Measurements from ENCODE around the gene FRRS1.
"Not testable (repeated sequence)": the region's sequence is repeated elsewhere in the genome, so short reads cannot be mapped to it uniquely, and the experiment has no call there.

The FRRS1 gene, protein sequence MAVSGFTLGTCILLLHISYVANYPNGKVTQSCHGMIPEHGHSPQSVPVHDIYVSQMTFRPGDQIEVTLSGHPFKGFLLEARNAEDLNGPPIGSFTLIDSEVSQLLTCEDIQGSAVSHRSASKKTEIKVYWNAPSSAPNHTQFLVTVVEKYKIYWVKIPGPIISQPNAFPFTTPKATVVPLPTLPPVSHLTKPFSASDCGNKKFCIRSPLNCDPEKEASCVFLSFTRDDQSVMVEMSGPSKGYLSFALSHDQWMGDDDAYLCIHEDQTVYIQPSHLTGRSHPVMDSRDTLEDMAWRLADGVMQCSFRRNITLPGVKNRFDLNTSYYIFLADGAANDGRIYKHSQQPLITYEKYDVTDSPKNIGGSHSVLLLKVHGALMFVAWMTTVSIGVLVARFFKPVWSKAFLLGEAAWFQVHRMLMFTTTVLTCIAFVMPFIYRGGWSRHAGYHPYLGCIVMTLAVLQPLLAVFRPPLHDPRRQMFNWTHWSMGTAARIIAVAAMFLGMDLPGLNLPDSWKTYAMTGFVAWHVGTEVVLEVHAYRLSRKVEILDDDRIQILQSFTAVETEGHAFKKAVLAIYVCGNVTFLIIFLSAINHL

DNA sequence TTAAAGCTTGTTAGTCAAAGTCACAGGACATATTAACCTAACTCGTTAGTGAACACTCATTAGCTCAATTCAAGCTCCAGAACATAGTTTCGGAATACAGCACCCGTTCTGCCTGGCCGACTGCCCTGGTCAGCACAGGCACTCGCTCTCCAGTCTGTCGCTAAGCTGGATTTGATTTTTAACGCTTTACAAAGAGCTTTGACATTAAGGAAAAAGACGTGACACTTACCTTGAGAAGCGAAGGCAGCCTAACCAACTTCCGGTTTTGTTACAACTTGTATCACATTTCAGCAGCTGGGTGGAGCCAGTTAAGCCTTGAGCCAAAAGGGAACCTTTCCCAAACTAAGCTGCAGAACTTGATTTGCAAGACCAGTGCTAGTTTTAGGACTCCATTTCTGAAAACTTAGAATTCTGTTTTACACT lies at the start of gene FRRS1:
Gene FRRS1 (minus strand): TSS at position 258 of the 423 bp plus-strand sequence. CDS start 17,867 bp downstream, outside the sequence.
- DNase-seq = peak; percentile 57
- Mint-ChIP-seq H3K27ac (peak within 1 kb of the TSS; percentile 3), H3K4me3 (peak within 1 kb of the TSS; percentile 68), H3K27me3 (peaks cover 33% of the 10 kb centered on the region), H3K36me3 (no peaks in the 10 kb centered on the region), H3K4me1 (peaks cover 11% of the 10 kb centered on the region), H3K9me3 (no peaks in the 10 kb centered on the region)
- CTCF ChIA-PET = interaction anchor here (0.7 to 1.7 kb wide), 4 partner anchors 13 to 689 kb away, joined by 3 to 4 read pairs (median 3); no protein-coding TSS in a partner anchor

DNA sequence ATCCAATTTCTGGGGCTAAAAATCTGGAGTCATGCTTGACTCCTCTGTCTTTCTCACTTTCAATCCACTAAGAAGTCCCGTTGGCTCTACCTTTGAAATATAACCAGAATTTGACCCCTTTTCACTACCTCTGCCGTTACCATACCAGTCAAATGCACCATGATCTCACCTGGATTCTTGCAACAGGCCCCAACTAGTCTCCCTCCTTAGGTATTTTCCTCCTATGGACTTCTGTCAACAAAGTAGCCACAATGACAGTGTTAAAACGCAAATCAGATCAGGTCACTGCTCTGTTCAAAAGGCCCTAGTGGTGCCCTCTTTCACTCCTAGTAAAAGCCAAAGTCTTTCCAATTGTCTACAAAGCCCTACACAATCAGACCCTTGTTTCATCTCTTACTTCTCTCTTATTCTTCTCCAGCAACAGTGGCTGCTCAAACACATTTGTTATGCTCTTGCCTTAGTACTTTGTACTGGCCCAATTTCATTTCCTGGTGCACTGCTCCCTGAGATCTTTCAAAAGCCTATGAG lies 48.0 kb upstream of the FRRS1 start:
- Mint-ChIP-seq H3K36me3 (no peaks in the 10 kb centered on the region), H3K27ac (no peak overlapping the region), H3K4me1 (no peaks in the 10 kb centered on the region), H3K27me3 (peaks cover 34% of the 10 kb centered on the region), H3K9me3 (no peaks in the 10 kb centered on the region), H3K4me3 (no peak overlapping the region)
- CTCF ChIA-PET = no interaction called here
- no peak for DNase-seq

DNA sequence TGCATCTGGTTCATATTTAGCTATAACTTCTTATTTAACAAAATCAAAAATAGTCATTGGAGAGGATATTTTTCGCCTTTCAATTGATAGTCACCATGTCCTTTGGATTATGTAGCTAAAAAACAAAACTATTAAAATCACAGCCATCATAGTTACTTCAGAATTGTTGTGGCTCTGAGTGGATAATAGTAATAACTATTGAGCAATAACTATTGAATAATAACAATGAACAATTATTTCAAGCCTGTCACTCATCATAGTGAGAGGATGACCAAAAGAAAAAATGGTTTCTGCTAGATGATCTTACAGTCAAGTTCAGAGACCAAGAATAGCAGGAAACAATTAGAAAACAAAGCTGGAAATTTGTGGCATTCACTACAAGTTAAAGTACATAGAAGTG lies 45.3 kb upstream of the FRRS1 start:
- Mint-ChIP-seq H3K4me3 (no peak overlapping the region), H3K4me1 (peaks cover 10% of the 10 kb centered on the region), H3K9me3 (no peaks in the 10 kb centered on the region), H3K36me3 (no peaks in the 10 kb centered on the region), H3K27me3 (peaks cover 38% of the 10 kb centered on the region), H3K27ac (no peak overlapping the region)
- no peak for DNase-seq
- CTCF ChIA-PET = interaction anchor here (0.7 kb wide), 1 partner anchor 643 kb away, joined by 3 read pairs; no protein-coding TSS in a partner anchor

DNA sequence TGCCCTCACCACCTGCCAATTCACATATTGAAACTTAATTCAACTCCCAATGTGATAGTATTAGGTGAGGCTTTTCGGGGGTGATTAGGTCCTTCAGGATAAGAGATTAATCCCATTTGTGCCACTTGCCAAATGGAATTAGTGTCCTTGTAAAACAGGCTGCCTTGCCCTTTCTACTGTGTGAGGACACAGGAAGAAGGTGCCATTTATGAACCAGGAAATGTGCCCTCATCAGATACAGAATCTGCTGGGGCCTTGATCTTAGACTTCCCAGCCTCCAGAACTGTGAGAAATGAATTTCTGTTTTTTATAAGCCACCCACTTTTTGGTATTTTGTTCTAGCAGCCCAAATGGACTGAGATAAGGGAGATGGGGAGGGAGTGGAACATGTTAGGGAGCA lies 44.6 kb upstream of the FRRS1 start:
- Mint-ChIP-seq H3K27me3 (peaks cover 33% of the 10 kb centered on the region), H3K36me3 (no peaks in the 10 kb centered on the region), H3K4me3 (no peak overlapping the region), H3K27ac (no peak overlapping the region), H3K4me1 (peaks cover 10% of the 10 kb centered on the region), H3K9me3 (no peaks in the 10 kb centered on the region)
- CTCF ChIA-PET = no interaction called here
- no peak for DNase-seq

DNA sequence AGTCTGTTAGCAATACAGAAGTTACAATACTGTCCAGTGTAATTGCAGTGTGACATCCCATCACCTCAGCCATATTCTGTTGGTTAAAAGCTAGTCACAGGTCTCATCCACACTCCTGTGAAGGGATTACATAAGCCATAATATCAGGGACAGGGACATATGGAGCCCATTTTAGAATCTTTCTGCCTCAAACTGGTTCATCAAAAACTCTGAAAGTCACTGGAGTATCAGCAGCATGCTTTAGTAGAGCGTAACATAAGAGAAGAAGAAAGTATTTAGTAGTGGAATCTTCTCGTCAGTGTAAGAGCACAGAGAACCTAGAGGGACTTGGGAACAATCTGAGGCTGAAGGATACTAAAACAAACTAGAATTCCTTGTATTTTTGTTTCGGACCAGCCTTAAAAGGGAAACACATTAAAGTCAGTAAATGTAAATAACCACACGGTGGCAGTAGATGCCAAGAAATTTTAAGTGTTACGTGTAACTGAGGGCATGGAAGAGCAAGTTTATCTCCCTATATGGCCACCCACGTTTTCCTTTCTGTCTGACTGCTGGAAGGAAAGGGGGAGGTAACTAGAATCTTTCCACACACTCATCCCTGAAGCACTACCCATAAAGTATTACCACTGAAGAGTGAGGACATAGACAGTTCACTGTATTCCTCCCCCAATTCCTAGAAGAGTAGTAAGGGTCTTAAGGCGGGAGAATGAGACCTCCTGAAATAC lies 42.1 kb upstream of the FRRS1 start:
- Mint-ChIP-seq H3K27me3 (peaks cover 14% of the 10 kb centered on the region), H3K36me3 (no peaks in the 10 kb centered on the region), H3K4me3 (no peak overlapping the region), H3K9me3 (no peaks in the 10 kb centered on the region), H3K27ac (no peak overlapping the region), H3K4me1 (peaks cover 10% of the 10 kb centered on the region)
- CTCF ChIA-PET = interaction anchor here (1.0 to 1.7 kb wide), 2 partner anchors 227 to 1060 kb away, joined by 3 to 4 read pairs; no protein-coding TSS in a partner anchor
- peak; percentile 37 for DNase-seq

DNA sequence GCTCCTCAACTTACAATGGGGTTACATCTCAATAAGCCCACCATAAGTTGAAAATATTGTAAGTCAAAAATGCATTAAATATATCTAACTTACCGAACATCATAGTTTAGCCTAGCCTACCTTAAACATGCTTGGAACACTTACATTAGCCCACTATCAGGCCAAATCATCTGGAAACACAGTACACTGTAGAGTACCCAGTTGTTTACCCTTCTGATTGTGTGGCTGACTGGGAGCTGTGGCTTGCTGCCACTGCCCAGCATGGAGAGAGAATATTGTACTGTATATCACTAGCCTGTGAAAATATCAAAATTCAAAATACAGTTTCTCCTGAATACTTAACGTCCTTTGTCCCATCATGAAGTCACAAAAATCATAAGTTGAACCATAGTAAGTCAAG lies 40.4 kb upstream of the FRRS1 start:
- no peak for DNase-seq
- Mint-ChIP-seq H3K36me3 (no peaks in the 10 kb centered on the region), H3K4me1 (peaks cover 10% of the 10 kb centered on the region), H3K4me3 (no peak overlapping the region), H3K27ac (no peak overlapping the region), H3K9me3 (no peaks in the 10 kb centered on the region), H3K27me3 (peaks cover 6% of the 10 kb centered on the region)
- CTCF ChIA-PET = interaction anchor here (0.6 to 1.7 kb wide), 5 partner anchors 20 to 1481 kb away, joined by 3 to 4 read pairs (median 3); no protein-coding TSS in a partner anchor

DNA sequence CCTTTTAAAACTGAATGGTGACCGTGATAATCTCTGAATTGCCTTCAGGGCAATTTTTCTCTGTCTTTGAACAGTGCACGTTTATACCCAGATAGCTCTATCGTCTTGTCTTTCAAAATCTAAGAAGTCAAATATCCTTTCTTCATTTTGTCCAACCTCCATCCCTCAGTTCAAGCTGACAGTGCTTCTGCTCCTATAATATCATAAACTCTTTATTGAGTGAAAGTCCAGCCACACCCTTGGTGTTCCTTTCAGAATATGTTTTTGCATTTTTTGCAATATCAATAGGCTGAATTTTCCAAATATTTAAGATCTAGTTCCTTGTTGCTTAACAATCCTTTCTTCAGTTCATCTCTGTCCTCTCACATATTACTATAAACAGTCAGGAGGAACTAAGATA lies 35.1 kb upstream of the FRRS1 start:
- CTCF ChIA-PET = no interaction called here

DNA sequence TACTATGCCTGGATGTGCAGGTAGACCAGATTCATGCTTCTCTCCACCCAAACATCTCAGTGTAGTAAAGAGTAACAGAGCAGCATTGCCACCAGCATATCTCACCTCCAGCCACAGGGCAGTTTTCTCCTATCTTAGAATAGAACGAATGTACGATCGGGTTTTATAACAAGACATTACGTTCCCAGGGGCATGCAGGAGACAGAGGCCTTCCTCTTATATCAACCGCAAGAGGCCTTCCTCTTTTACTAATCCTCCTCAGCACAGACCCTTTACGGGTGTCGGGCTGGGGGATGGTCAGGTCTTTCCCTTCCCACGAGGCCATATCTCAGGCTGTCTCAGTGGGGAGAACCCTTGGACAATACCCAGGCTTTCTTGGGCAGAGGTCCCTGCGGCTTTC lies 27.4 kb upstream of the FRRS1 start:
- not testable (repeated sequence) for DNase-seq, H3K4me3 Mint-ChIP-seq, H3K27ac Mint-ChIP-seq

More for the DNA sequence above, 35.1 kb upstream of the FRRS1 start:
- Mint-ChIP-seq H3K4me3 (no peak overlapping the region), H3K4me1 (no peaks in the 10 kb centered on the region), H3K9me3 (no peaks in the 10 kb centered on the region), H3K27me3 (peaks cover 23% of the 10 kb centered on the region), H3K36me3 (no peaks in the 10 kb centered on the region), H3K27ac (no peak overlapping the region)
- DNase-seq = no peak

DNA sequence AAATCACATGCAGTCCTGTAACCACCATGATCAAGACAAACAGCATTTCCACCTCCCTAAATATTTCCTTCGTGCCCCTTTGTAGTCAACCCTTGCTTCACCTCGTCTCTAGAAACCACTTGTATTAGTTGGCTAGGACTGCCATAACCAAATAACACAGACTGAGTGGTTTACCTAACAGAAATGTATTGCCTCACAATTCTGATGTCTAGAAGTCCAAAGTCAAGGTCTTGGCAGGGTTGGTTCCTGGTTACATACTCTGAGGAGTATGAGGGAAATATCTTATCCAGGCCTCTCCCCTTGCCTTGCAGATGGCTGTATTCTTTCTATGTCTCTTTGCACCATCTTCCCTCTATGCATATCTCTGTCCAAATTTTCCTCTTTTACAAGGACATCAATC lies 23.3 kb upstream of the FRRS1 start:
- H3K36me3 Mint-ChIP-seq = no peaks in the 10 kb centered on the region
- CTCF ChIA-PET = no interaction called here
- peaks cover 59% of the 10 kb centered on the region for H3K27me3 Mint-ChIP-seq
- H3K4me1 Mint-ChIP-seq = peaks cover 19% of the 10 kb centered on the region
- H3K9me3 Mint-ChIP-seq = no peaks in the 10 kb centered on the region
- DNase-seq = no peak
- no peak overlapping the region for H3K27ac Mint-ChIP-seq
- H3K4me3 Mint-ChIP-seq = no peak overlapping the region

More for the DNA sequence above, 27.4 kb upstream of the FRRS1 start:
- H3K9me3 Mint-ChIP-seq, H3K36me3 Mint-ChIP-seq, H3K4me1 Mint-ChIP-seq, CTCF ChIA-PET: not testable (repeated sequence)
- peaks cover 39% of the 10 kb centered on the region for H3K27me3 Mint-ChIP-seq

DNA sequence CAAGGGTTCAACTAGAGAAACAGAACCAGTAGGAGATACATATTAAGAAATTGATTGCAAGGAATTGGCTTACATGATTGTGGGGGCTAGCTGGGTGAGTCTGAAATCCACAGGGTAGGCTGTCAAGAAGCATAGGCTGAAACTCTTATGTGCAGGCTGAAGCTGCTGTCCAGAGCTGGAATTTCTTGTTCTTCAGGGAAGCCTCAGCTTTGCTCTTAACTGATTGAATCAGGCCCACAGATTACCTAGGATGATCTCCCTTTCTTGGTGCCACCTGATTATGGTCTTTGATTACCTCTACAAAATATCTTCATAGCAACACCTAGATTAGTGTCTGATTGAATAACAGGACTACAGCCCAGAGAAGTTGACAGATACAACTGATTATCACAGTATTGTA lies 22.5 kb upstream of the FRRS1 start:
- Mint-ChIP-seq H3K27ac (no peak overlapping the region), H3K9me3 (no peaks in the 10 kb centered on the region), H3K4me3 (no peak overlapping the region), H3K27me3 (peaks cover 62% of the 10 kb centered on the region), H3K4me1 (peaks cover 25% of the 10 kb centered on the region), H3K36me3 (no peaks in the 10 kb centered on the region)
- no peak for DNase-seq
- CTCF ChIA-PET = no interaction called here

DNA sequence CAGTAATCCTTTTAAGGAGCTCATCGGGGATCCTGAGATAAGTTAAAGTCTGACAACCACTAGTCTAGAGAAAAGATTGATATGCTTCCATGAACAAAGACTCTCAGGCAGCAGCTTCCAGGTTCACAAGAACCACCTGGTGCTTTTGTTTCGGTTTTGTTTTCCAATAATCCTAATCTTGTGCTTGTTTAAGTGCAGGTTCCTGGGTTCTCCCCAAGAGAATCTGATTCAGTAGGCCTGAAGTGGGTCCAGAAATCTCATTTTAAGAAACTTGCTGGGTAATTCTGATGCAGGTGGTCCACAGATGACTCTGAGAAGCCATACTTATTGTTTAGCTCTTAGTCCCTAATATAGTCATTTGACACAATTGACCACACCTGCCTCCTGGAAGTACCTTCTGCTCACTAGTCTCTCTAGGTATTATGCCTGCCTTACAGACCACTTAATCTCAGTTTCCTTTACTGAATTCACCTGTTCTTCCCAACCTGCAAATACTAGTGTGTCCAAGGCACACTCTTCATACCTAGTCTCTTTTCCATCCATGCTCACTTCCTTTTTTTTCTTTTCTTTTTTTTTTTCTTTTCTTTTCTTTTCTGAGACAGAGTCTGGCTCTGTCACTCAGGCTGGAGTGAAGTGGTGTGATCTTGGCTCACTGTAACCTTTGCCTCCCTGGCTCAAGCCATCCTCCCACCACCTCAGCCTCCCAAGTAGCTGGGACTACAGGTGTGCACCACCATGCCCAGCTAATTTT lies 20.5 kb upstream of the FRRS1 start:
- Mint-ChIP-seq H3K4me1 (peaks cover 25% of the 10 kb centered on the region), H3K27me3 (peaks cover 68% of the 10 kb centered on the region), H3K27ac (no peak overlapping the region), H3K36me3 (no peaks in the 10 kb centered on the region), H3K9me3 (no peaks in the 10 kb centered on the region), H3K4me3 (no peak overlapping the region)
- no peak for DNase-seq
- CTCF ChIA-PET = interaction anchor here (0.6 to 0.9 kb wide), 2 partner anchors 20 to 21 kb away, joined by 3 read pairs; partner anchors contain the start of gene FRRS1

DNA sequence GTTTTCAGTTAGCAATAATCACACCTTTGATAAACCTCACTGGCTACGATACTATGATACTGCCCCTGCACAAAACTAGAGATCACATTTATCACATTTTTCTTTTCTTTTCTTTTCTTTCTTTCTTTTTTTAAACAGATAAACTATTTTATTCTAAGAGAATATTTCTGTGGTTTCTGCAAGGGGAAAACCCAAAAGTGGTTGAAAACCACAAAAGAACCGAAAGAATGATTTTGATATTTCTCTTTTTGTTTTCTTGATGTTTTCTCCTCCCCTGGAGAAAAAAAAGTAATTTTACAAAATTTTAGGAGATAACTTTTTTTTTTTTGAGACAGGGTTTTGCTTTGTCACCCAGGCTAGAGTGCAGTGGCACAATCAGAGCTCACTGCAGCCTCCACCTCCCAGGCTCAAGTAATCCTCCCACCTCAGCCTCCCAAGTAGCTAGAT lies 18.4 kb upstream of the FRRS1 start:
- no peak for DNase-seq
- H3K9me3 Mint-ChIP-seq = no peaks in the 10 kb centered on the region
- peaks cover 78% of the 10 kb centered on the region for H3K27me3 Mint-ChIP-seq
- no peak overlapping the region for H3K4me3 Mint-ChIP-seq
- CTCF ChIA-PET = no interaction called here
- no peaks in the 10 kb centered on the region for H3K36me3 Mint-ChIP-seq
- H3K27ac Mint-ChIP-seq = no peak overlapping the region
- H3K4me1 Mint-ChIP-seq = peaks cover 25% of the 10 kb centered on the region

DNA sequence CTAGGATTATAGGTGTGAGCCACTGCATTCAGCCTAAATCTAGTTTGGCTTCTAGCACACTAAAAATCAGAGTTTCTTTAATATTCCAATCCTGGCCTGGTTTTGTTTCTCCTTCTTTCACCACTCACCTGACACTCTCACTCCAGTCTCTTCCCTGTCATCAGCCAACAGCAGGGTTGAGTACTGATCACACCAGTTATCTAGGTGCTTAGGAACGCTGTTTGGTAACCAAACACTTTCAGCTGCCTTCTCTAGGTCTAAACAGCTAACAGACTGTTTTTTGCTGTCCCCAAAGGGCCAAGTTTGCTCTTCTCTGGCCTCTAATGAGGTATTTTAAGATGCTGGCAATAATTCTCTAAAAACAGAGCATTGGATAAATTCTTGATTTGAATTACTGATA lies 17.7 kb upstream of the FRRS1 start:
- DNase-seq = no peak
- Mint-ChIP-seq H3K36me3 (no peaks in the 10 kb centered on the region), H3K27me3 (peaks cover 82% of the 10 kb centered on the region), H3K27ac (no peak overlapping the region), H3K4me3 (no peak overlapping the region), H3K4me1 (peaks cover 25% of the 10 kb centered on the region), H3K9me3 (no peaks in the 10 kb centered on the region)
- CTCF ChIA-PET = no interaction called here

Measured in activated naive CD4-positive, alpha-beta T cell treated with anti-CD3 and anti-CD28 coated beads, Interleukin-2, amount 10 ng/mL, durations not matched to agents 7 days and 5 days (primary cell).